HCT116 (cell line): ENCODE data around the gene PTPRO. TPM values are rescaled to one million over a fixed set of nuclear protein-coding genes. Genes with fewer than 3 reads are reported as not detected.

ENCODE experiments used
- ATAC-seq: fragments of 200-7000 bp; cut with Tn5 transposase; 2 replicates; pipeline ENCODE4 v1.9.1; 2020; ENCODE audit warnings: mild to moderate bottlenecking, moderate library complexity
- BruUV-seq: library from RNA; stranded (reverse); fragments of 400-500 nt; replicated peaks from 2 replicates; lab custom pipeline; 2021; lab: Mats Ljungman, UMichigan
- CTCF ChIA-PET: fragments of 300-600 bp; sonication (Branson Sonifier 250); formaldehyde crosslinking; loops from one replicate; lab custom pipeline; 2021; ENCODE audit warnings: antibody characterized with exemption; lab: Charles Lee
- POLR2A ChIA-PET: fragments of 300-600, 350-600 bp; sonication (Branson Sonifier 250); formaldehyde crosslinking; loops from one replicate; lab custom pipeline; 2021; ENCODE audit warnings: antibody characterized with exemption; lab: Charles Lee
- RAD21 ChIA-PET, 2 experiments: fragments of 300-600 bp; sonication (Branson Sonifier 250); formaldehyde crosslinking; loops; one replicate each; lab custom pipeline; 2023; ENCODE audit warnings: low total read pairs in 2 of 2; ENCODE audit not compliant: uncharacterized antibody in 2 of 2, unreplicated experiment in 2 of 2, low non-redundant PET in 1 of 2; lab: Charles Lee
- DNase-seq: peaks from one replicate; pipeline ENCODE4 v3.0.0-alpha.2; 2010; ENCODE audit warnings: low read depth, low spot score
- H2AFZ ChIP-seq: fragments of 200-600 bp; shearing (Covaris generic), sonication (generic); 2 replicates; pipeline ENCODE4 v1.6.1; 2017; ENCODE audit warnings: low read depth, mixed run types, mixed read lengths, antibody characterized with exemption, low read length; ENCODE audit not compliant: poor library complexity, severe bottlenecking
- H3K27ac ChIP-seq: 2 replicates; pipeline ENCODE4 v1.5.1; 2012; ENCODE audit warnings: low read depth, low read length
- H3K27me3 ChIP-seq: fragments of 200-600 bp; sonication (generic); 2 replicates; pipeline ENCODE4 v1.6.1; 2016; ENCODE audit warnings: mixed run types, low read length, mixed read lengths; ENCODE audit not compliant: insufficient read depth
- H3K36me3 ChIP-seq, 2 experiments: fragments of 200-500 bp in 1 of 2; fragments of 200-600 bp in 1 of 2; sonication (Bioruptor generic) in 1 of 2; sonication (generic) in 1 of 2; 2 replicates each; pipeline versions ENCODE4 v1.5.1 to v1.6.1; 2014 to 2016; ENCODE audit warnings: low read length in 2 of 2, inconsistent platforms in 1 of 2, mixed read lengths in 1 of 2, mixed run types in 1 of 2; ENCODE audit not compliant: insufficient read depth in 2 of 2, control insufficient read depth in 1 of 2
- H3K4me1 ChIP-seq, 2 experiments: fragments of 200-600 bp in 1 of 2; sonication (generic) in 1 of 2; 2 replicates each; pipeline versions ENCODE4 v1.5.1 to v1.6.1; 2012 to 2017; ENCODE audit warnings: low read length in 2 of 2, inconsistent platforms in 1 of 2, mild to moderate bottlenecking in 1 of 2, mixed read lengths in 1 of 2, mixed run types in 1 of 2, moderate library complexity in 1 of 2; ENCODE audit not compliant: insufficient read depth in 2 of 2, control insufficient read depth in 1 of 2
- H3K4me2 ChIP-seq: fragments of 200-600 bp; sonication (generic); 2 replicates; pipeline ENCODE4 v1.6.1; 2017; ENCODE audit warnings: mixed run types, low read length, mixed read lengths
- H3K4me3 ChIP-seq, 2 experiments: fragments of 200-600 bp in 1 of 2; sonication (generic) in 1 of 2; replicated peaks in 1 of 2; 2 replicates each; pipeline ENCODE4 v1.5.1; 2011 to 2016; ENCODE audit warnings: low read length in 2 of 2, control low read depth in 1 of 2, low read depth in 1 of 2, mild to moderate bottlenecking in 1 of 2, mixed read lengths in 1 of 2, mixed run types in 1 of 2
- H3K79me2 ChIP-seq: fragments of 200-600 bp; sonication (generic); 2 replicates; pipeline ENCODE4 v1.6.1; 2017; ENCODE audit warnings: mild to moderate bottlenecking, mixed run types, low read length, moderate library complexity, mixed read lengths; ENCODE audit not compliant: insufficient read depth
- H3K9ac ChIP-seq: fragments of 200-600 bp; sonication (generic); 2 replicates; pipeline ENCODE4 v1.6.1; 2016; ENCODE audit warnings: low read length, mixed read lengths
- H3K9me2 ChIP-seq: fragments of 200-600 bp; sonication (generic), shearing (Covaris generic); 2 replicates; pipeline ENCODE4 v1.6.1; 2017; ENCODE audit warnings: mixed run types, mild to moderate bottlenecking, moderate library complexity; ENCODE audit not compliant: insufficient read depth
- H3K9me3 ChIP-seq, 2 experiments: fragments of 200-500 bp in 1 of 2; fragments of 200-600 bp in 1 of 2; sonication (Bioruptor generic) in 1 of 2; sonication (generic) in 1 of 2; 2 replicates each; pipeline ENCODE4 v1.6.1; 2014 to 2017; ENCODE audit warnings: low read length in 2 of 2, mixed read lengths in 2 of 2, inconsistent platforms in 1 of 2, low read depth in 1 of 2, mild to moderate bottlenecking in 1 of 2, mixed run types in 1 of 2, moderate library complexity in 1 of 2; ENCODE audit not compliant: control insufficient read depth in 1 of 2, insufficient read depth in 1 of 2
- H4K20me1 ChIP-seq: fragments of 200-600 bp; sonication (generic), shearing (Covaris generic); 2 replicates; pipeline ENCODE4 v1.6.1; 2017; ENCODE audit warnings: mixed run types, mild to moderate bottlenecking, moderate library complexity; ENCODE audit not compliant: insufficient read depth
- CBX3 ChIP-seq: IDR thresholded peaks from 2 replicates; pipeline ENCODE4 v1.6.1; 2012; ENCODE audit warnings: low read depth
- JUND ChIP-seq: IDR thresholded peaks from 2 replicates; pipeline ENCODE4 v1.6.1; 2012
- POLR2A ChIP-seq: IDR thresholded peaks from 2 replicates; pipeline ENCODE4 v1.7.0; 2011; ENCODE audit warnings: borderline replicate concordance; ENCODE audit not compliant: insufficient read depth, insufficient read length; ENCODE audit errors: extremely low read depth
- SP1 ChIP-seq: IDR thresholded peaks from 2 replicates; pipeline ENCODE4 v1.6.1; 2012; ENCODE audit warnings: low read depth
- SRF ChIP-seq: IDR thresholded peaks from 2 replicates; pipeline ENCODE4 v1.6.1; 2012; ENCODE audit warnings: low read depth
- TCF7L2 ChIP-seq: IDR thresholded peaks from 2 replicates; pipeline ENCODE4 v1.7.0; 2011; ENCODE audit warnings: borderline replicate concordance, inconsistent platforms; ENCODE audit not compliant: insufficient read depth, insufficient read length; ENCODE audit errors: extremely low read depth
- ZFX ChIP-seq: fragments of 450-650 bp; IDR thresholded peaks from 2 replicates; pipeline ENCODE4 v1.6.1; 2017
- intact Hi-C: fragments of 100-400 bp; cut with micrococcal nuclease; formaldehyde crosslinking; loops from 2 replicates; pipeline ENCODE4 v1.10.0; 2022
- total RNA-seq: library from RNA; stranded (reverse); gene quantifications from one replicate; pipeline ENCODE4 v1.2.1, GENCODE V29; 2021; ENCODE audit not compliant: unreplicated experiment
- TF ChIP-seq, protein P1 (sequence below): IDR thresholded peaks from 2 replicates; pipeline ENCODE4 v1.6.1; 2012; ENCODE audit warnings: low read depth
- TF ChIP-seq, protein P2 (sequence below): IDR thresholded peaks from 2 replicates; pipeline ENCODE4 v1.6.1; 2012

PTPRO gene
- total RNA-seq, 1 experiment from 2014 or later = not detected

DNA sequence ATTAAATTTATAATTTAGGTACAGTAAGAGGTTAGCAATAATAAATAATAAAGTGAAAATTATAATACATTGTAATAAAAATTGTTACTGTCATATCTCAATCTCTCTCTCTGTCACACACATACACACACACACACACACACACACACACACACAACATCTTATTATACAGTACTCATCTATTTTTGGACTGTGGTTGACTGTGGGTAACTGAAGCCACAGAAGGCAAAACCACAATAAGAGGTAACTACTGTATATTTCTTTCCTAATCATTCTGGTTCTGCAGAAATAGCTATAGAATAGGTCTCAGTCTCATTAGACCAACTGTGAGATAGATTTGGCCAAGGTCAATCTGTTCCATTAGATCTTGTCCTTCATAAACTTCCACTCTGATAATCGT lies 33.1 kb upstream of the PTPRO start:
- ATAC-seq (no peak), DNase-seq (no peak)
- Histone ChIP-seq H3K9me2 (no peaks in the 10 kb centered on the region), H3K4me3 (no peak overlapping the region), H3K4me1 (no peaks in the 10 kb centered on the region), H3K4me2 (no peak overlapping the region), H3K27ac (no peak overlapping the region), H3K27me3 (0 out of 2 replicates have a peak, but pooled peaks cover 9% of the 10 kb centered on the region), H2AFZ (no peak overlapping the region), H4K20me1 (no peaks in the 10 kb centered on the region), H3K9me3 (no peaks in the 10 kb centered on the region), H3K9ac (no peak overlapping the region), H3K36me3 (no peaks in the 10 kb centered on the region), H3K79me2 (no peaks in the 10 kb centered on the region)
- RAD21 ChIA-PET = no interaction called here
- CTCF ChIA-PET = no interaction called here
- intact Hi-C loops = no loop called here
- BruUV-seq = no TSS peak
- TF ChIP-seq ZFX (no peak), TCF7L2 (no peak), JUND (no peak), SRF (no peak)
- TF ChIP-seq, protein P1, sequence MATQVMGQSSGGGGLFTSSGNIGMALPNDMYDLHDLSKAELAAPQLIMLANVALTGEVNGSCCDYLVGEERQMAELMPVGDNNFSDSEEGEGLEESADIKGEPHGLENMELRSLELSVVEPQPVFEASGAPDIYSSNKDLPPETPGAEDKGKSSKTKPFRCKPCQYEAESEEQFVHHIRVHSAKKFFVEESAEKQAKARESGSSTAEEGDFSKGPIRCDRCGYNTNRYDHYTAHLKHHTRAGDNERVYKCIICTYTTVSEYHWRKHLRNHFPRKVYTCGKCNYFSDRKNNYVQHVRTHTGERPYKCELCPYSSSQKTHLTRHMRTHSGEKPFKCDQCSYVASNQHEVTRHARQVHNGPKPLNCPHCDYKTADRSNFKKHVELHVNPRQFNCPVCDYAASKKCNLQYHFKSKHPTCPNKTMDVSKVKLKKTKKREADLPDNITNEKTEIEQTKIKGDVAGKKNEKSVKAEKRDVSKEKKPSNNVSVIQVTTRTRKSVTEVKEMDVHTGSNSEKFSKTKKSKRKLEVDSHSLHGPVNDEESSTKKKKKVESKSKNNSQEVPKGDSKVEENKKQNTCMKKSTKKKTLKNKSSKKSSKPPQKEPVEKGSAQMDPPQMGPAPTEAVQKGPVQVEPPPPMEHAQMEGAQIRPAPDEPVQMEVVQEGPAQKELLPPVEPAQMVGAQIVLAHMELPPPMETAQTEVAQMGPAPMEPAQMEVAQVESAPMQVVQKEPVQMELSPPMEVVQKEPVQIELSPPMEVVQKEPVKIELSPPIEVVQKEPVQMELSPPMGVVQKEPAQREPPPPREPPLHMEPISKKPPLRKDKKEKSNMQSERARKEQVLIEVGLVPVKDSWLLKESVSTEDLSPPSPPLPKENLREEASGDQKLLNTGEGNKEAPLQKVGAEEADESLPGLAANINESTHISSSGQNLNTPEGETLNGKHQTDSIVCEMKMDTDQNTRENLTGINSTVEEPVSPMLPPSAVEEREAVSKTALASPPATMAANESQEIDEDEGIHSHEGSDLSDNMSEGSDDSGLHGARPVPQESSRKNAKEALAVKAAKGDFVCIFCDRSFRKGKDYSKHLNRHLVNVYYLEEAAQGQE = no peak
- TF ChIP-seq, protein P2, sequence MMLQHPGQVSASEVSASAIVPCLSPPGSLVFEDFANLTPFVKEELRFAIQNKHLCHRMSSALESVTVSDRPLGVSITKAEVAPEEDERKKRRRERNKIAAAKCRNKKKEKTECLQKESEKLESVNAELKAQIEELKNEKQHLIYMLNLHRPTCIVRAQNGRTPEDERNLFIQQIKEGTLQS = no peak
- POLR2A ChIA-PET = no interaction called here

DNA sequence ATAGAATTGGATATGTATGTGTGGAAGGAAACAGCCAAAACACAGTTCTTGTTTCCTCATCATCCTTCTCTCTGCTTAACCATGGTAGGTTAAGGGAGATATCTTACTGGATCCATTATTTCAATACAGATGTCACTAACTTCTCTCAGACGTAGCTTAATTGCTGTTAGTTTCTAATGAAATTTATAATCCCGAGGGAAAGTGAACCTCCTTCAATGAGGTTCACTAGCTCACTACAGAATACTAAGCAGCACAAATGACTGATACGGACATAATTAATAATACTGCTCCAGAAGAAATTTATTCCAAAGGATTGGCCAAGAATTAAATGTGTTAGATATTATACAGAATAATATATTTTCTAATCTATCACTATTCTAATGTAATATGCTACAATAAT lies 28.6 kb upstream of the PTPRO start:
- Histone ChIP-seq H4K20me1 (no peaks in the 10 kb centered on the region), H3K4me1 (no peaks in the 10 kb centered on the region), H3K9me2 (0 out of 2 replicates have a peak, but pooled peaks cover 4% of the 10 kb centered on the region), H3K36me3 (no peaks in the 10 kb centered on the region), H3K27ac (no peak overlapping the region), H3K4me3 (no peak overlapping the region), H3K9me3 (no peaks in the 10 kb centered on the region), H3K27me3 (peaks cover 5% of the 10 kb centered on the region; the same call in 1 of the 2 replicates), H2AFZ (no peak overlapping the region), H3K79me2 (no peaks in the 10 kb centered on the region), H3K9ac (no peak overlapping the region), H3K4me2 (no peak overlapping the region)
- BruUV-seq = no TSS peak
- DNase-seq (no peak), ATAC-seq (no peak)
- POLR2A ChIA-PET = no interaction called here
- TF ChIP-seq SP1 = no peak
- TF ChIP-seq CBX3 = no peak
- no peak for TF ChIP-seq POLR2A
- TF ChIP-seq, protein P2 = no peak
- no peak for TF ChIP-seq TCF7L2
- intact Hi-C loops = no loop called here
- CTCF ChIA-PET = no interaction called here
- RAD21 ChIA-PET = no interaction called here
